ENCODE data around the gene GABRR1.

- TF ChIP-seq CTCF (conservative IDR thresholded peaks at IDR 0.05; ENCODE audit: low read depth in 2 of 2) (no peak), EZH2 (IDR thresholded peaks at IDR 0.05; ENCODE audit: low read depth, unreplicated experiment) (no peak), POLR2AphosphoS5 (IDR thresholded peaks at IDR 0.05; ENCODE audit: low read depth) (no peak), EZH2phosphoT487 (IDR thresholded peaks at IDR 0.05; ENCODE audit: unreplicated experiment) (no peak), CREB1 (CRISPR knock-in tag; IDR thresholded peaks at IDR 0.05; ENCODE audit: low read depth) (no peak), REST (IDR thresholded peaks at IDR 0.05; ENCODE audit: unreplicated experiment) (no peak), ZNF462 (CRISPR knock-in tag; IDR thresholded peaks at IDR 0.05) (no peak), STAT1 (IDR thresholded peaks at IDR 0.05; ENCODE audit: unreplicated experiment) (no peak), ETS1 (IDR thresholded peaks at IDR 0.05) (no peak)
Observed at GRCh38 chr6:89252907-89253306, 35.7 kb upstream of the GABRR1 start.
